K562 (cell line): ENCODE results near the gene NDUFA3. TPM values are rescaled to one million over a fixed set of nuclear protein-coding genes. Genes with fewer than 3 reads are reported as not detected.

Experiments used
- BRD9 ChIP-seq: fragments of 450-650 bp; IDR thresholded peaks from 2 replicates; pipeline ENCODE4 v1.6.1; 2018; ENCODE audit warnings: low read depth; ENCODE audit not compliant: partially characterized antibody
- CBX3 ChIP-seq, 2 experiments: IDR thresholded peaks; 1 replicate in 1 of 2; 2 replicates in 1 of 2; pipeline ENCODE4 v1.6.1; 2012; ENCODE audit warnings: inconsistent platforms in 2 of 2, low read length in 2 of 2, borderline replicate concordance in 1 of 2, control low read depth in 1 of 2
- HMGN3 ChIP-seq: IDR thresholded peaks from 2 replicates; pipeline ENCODE4 v1.6.1; 2011; ENCODE audit warnings: borderline replicate concordance, low read depth, mild to moderate bottlenecking, mixed read lengths, low read length; ENCODE audit not compliant: insufficient read length; ENCODE audit errors: extremely low read depth
- NR2C1 ChIP-seq, 2 experiments: fragments of 450-650 bp; IDR thresholded peaks; 2 replicates each; pipeline ENCODE4 v1.6.1; 2017; ENCODE audit warnings: mild to moderate bottlenecking in 2 of 2, antibody characterized with exemption in 1 of 2, inconsistent platforms in 1 of 2, missing compliant biosample characterization in 1 of 2, missing genetic modification characterization in 1 of 2
- SIN3B ChIP-seq: fragments of 450-650 bp; IDR thresholded peaks from 2 replicates; pipeline ENCODE4 v1.6.1; 2017; ENCODE audit warnings: low read depth, mild to moderate bottlenecking, moderate library complexity
- ZFP1 ChIP-seq: fragments of 450-650 bp; formaldehyde crosslinking; IDR thresholded peaks from 2 replicates; pipeline ENCODE4 v1.4.0; 2020; ENCODE audit warnings: mild to moderate bottlenecking, mixed read lengths
- ZNF175 ChIP-seq: fragments of 200-800 bp; sonication (Bioruptor generic); IDR thresholded peaks from 2 replicates; pipeline ENCODE4 v1.6.1; 2016; ENCODE audit warnings: low read depth, mild to moderate bottlenecking, missing genetic modification characterization, missing compliant biosample characterization
- polyA plus RNA-seq, 8 experiments: library from polyadenylated mRNA; depleted of rRNA in 4 of 8; stranded (reverse) in 5 of 8; unstranded in 3 of 8; fragments of >200 nt; fragmentation: Nextera tagmentation in 2 of 8; fragmentation: Illumina TruSeq in 1 of 8; extraction: Ambion mirVana in 2 of 8; extraction: Trizol in 1 of 8; gene quantifications; 2 replicates each; pipeline versions ENCODE4 v1.2.1 to v1.2.3, GENCODE V29; 2011 to 2014; ENCODE audit warnings: inconsistent platforms in 1 of 8, missing spikeins in 1 of 8
- total RNA-seq, 7 experiments: library from RNA; depleted of rRNA in 6 of 7; stranded (reverse); fragments of >200 nt in 6 of 7; fragmentation: Illumina TruSeq in 2 of 7; extraction: Trizol in 2 of 7; gene quantifications; 2 replicates each; pipeline versions ENCODE4 v1.2.1 to v1.2.3, GENCODE V29; 2011 to 2021; ENCODE audit warnings: low replicate concordance in 1 of 7
- TF ChIP-seq, protein P1 (sequence below): sonication (generic); formaldehyde crosslinking; IDR thresholded peaks from 2 replicates; pipeline ENCODE4 v1.8.0; 2022; ENCODE audit warnings: mild to moderate bottlenecking, missing genetic modification reagents

Gene NDUFA3
- total and polyA plus RNA-seq, 9 of the 15 experiments (the other 6 are each of a cell fraction or from before 2014, with no cell fraction given) = 39.2 to 279 (median 138) TPM

DNA sequence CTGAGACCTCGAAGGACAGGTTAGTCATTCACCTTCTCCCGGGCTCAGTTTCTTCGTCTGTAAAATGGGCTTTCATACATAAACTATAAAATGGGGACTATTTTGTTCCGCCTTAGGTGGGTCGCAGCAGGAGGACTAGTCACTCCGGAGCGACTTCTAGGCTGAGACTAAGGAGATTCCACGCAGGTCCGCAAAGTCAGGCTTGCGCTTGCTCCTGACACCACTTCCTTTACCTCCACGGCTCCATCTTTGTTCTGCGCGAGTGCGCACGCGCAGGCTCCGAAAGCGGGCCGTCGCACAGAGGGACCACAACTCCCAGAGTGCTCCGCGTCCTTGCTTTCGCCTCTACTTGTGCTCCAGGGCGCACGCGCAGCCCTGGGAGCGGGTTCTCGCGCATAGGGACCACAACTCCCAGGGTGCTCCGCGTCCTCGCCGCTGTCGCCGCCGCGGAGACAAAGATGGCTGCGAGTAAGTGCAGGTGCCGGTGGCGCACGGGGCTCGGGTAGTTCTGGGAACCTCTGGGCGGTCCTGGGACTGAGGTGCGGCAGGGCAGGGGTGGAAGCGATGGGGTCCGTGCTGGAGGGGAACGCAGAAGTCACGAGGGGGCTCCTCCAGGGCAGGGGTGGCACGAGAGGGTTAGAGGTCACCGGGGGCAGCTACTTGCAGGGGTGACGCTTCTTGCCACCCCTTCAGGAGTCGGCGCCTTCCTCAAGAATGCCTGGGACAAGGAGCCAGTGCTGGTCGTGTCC, at the start of gene NDUFA3 (continued):
- TF ChIP-seq, protein P1, sequence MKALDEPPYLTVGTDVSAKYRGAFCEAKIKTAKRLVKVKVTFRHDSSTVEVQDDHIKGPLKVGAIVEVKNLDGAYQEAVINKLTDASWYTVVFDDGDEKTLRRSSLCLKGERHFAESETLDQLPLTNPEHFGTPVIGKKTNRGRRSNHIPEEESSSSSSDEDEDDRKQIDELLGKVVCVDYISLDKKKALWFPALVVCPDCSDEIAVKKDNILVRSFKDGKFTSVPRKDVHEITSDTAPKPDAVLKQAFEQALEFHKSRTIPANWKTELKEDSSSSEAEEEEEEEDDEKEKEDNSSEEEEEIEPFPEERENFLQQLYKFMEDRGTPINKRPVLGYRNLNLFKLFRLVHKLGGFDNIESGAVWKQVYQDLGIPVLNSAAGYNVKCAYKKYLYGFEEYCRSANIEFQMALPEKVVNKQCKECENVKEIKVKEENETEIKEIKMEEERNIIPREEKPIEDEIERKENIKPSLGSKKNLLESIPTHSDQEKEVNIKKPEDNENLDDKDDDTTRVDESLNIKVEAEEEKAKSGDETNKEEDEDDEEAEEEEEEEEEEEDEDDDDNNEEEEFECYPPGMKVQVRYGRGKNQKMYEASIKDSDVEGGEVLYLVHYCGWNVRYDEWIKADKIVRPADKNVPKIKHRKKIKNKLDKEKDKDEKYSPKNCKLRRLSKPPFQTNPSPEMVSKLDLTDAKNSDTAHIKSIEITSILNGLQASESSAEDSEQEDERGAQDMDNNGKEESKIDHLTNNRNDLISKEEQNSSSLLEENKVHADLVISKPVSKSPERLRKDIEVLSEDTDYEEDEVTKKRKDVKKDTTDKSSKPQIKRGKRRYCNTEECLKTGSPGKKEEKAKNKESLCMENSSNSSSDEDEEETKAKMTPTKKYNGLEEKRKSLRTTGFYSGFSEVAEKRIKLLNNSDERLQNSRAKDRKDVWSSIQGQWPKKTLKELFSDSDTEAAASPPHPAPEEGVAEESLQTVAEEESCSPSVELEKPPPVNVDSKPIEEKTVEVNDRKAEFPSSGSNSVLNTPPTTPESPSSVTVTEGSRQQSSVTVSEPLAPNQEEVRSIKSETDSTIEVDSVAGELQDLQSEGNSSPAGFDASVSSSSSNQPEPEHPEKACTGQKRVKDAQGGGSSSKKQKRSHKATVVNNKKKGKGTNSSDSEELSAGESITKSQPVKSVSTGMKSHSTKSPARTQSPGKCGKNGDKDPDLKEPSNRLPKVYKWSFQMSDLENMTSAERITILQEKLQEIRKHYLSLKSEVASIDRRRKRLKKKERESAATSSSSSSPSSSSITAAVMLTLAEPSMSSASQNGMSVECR = 0 out of 2 replicates have a peak, but pooled peaks have one; percentile 28
- peak; percentile 68 for TF ChIP-seq HMGN3
- no peak for TF ChIP-seq ZFP1 (CRISPR knock-in tag)
- TF ChIP-seq CBX3 (IDR thresholded peaks at IDR 0.05; ENCODE audit: borderline replicate concordance in 1 of 2, low read length in 2 of 2) = peak in 1 of 2 experiments; percentile 96; a peak in 2 of 3 replicates
- peak; percentile 91 for TF ChIP-seq SIN3B
- peak; percentile 89 for TF ChIP-seq BRD9
- TF ChIP-seq ZNF175 (CRISPR knock-in tag) = peak; percentile 59; the same call in 1 of the 2 replicates
- TF ChIP-seq NR2C1 (IDR thresholded peaks at IDR 0.05) = peak; percentile 85
- peak; percentile 88 for TF ChIP-seq NR2C1 (tag; IDR thresholded peaks at IDR 0.05)
